GM12865 (cell line): Measurements from ENCODE around the gene SEMA3C.

Source experiments
- DNase-seq: peaks from one replicate; pipeline ENCODE4 v3.0.0; 2010; ENCODE audit warnings: low read depth
- H3K4me3 ChIP-seq: 2 replicates; pipeline ENCODE4 v1.5.1; 2011; ENCODE audit warnings: mild to moderate bottlenecking, low read depth, low read length, control low read depth
- CTCF ChIP-seq: IDR thresholded peaks from 2 replicates; pipeline ENCODE4 v1.5.1; 2011; ENCODE audit warnings: low read length, control low read depth, low read depth, inconsistent platforms; ENCODE audit not compliant: insufficient read depth; ENCODE audit errors: missing control alignments

Gene SEMA3C

GRCh38 chr7:80825499-80825898 lies 93.4 kb downstream of the SEMA3C start:
- no peak overlapping the region for H3K4me3 ChIP-seq
- no peak for DNase-seq
- TF ChIP-seq CTCF = no peak

GRCh38 chr7:80824253-80824652 lies 94.6 kb downstream of the SEMA3C start:
- no peak for DNase-seq
- TF ChIP-seq CTCF = no peak
- no peak overlapping the region for H3K4me3 ChIP-seq

GRCh38 chr7:80823057-80823456 lies 95.8 kb downstream of the SEMA3C start:
- TF ChIP-seq CTCF = no peak
- no peak overlapping the region for H3K4me3 ChIP-seq
- DNase-seq = no peak

GRCh38 chr7:80821771-80822319 lies 97.0 kb downstream of the SEMA3C start:
- H3K4me3 ChIP-seq = no peak overlapping the region
- TF ChIP-seq CTCF = no peak
- no peak for DNase-seq

- no peak for DNase-seq
- no peak for TF ChIP-seq CTCF
- H3K4me3 ChIP-seq = no peak overlapping the region
Observed at GRCh38 chr7:80819503-80819902, 99.3 kb downstream of the SEMA3C start.

- no peak for TF ChIP-seq CTCF
- no peak overlapping the region for H3K4me3 ChIP-seq
- no peak for DNase-seq
Observed at GRCh38 chr7:80818181-80818580, 100.7 kb downstream of the SEMA3C start.

- no peak overlapping the region for H3K4me3 ChIP-seq
- DNase-seq = no peak
- TF ChIP-seq CTCF = no peak
Observed at GRCh38 chr7:80816806-80817205, 102.0 kb downstream of the SEMA3C start.
